Smooth muscle cell (in vitro differentiated cells): ENCODE results near the gene SPG21. TPM values are rescaled to one million over a fixed set of nuclear protein-coding genes. Genes with fewer than 3 reads are reported as not detected.

ENCODE experiments used
- DNase-seq: peaks from one replicate; lab custom pipeline; 2025; ENCODE audit not compliant: unreplicated experiment; lab: John Stamatoyannopoulos, UW
- H2AFZ ChIP-seq: fragments of 200-600 bp; sonication (generic); 2 replicates; pipeline ENCODE4 v1.6.0; 2016; ENCODE audit warnings: antibody characterized with exemption, low read depth, mild to moderate bottlenecking
- H3F3A ChIP-seq: fragments of 200-600 bp; sonication (generic); 2 replicates; pipeline ENCODE4 v1.6.0; 2017; ENCODE audit warnings: antibody characterized with exemption, low read depth
- H3K27ac ChIP-seq: fragments of 200-600 bp; sonication (generic); 2 replicates; pipeline ENCODE4 v1.5.1; 2016; ENCODE audit warnings: low read depth, mild to moderate bottlenecking
- H3K27me3 ChIP-seq: fragments of 200-600 bp; sonication (generic); 2 replicates; pipeline ENCODE4 v1.6.1; 2016; ENCODE audit warnings: low read depth, mild to moderate bottlenecking
- H3K36me3 ChIP-seq: fragments of 200-600 bp; sonication (generic); 2 replicates; pipeline ENCODE4 v1.5.1; 2016; ENCODE audit warnings: low read depth
- H3K4me1 ChIP-seq: fragments of 200-600 bp; sonication (generic); 2 replicates; pipeline ENCODE4 v1.5.1; 2016; ENCODE audit warnings: low read depth
- H3K4me2 ChIP-seq: fragments of 200-600 bp; sonication (generic); 2 replicates; pipeline ENCODE4 v1.6.0; 2016; ENCODE audit warnings: mild to moderate bottlenecking
- H3K4me3 ChIP-seq: fragments of 200-600 bp; sonication (generic); 2 replicates; pipeline ENCODE4 v1.5.1; 2016; ENCODE audit warnings: mild to moderate bottlenecking
- H3K79me2 ChIP-seq: fragments of 200-600 bp; sonication (generic); 2 replicates; pipeline ENCODE4 v1.6.0; 2016; ENCODE audit warnings: low read depth, mild to moderate bottlenecking
- H3K9ac ChIP-seq: fragments of 200-600 bp; sonication (generic); 2 replicates; pipeline ENCODE4 v1.6.0; 2016; ENCODE audit warnings: low read depth
- H3K9me3 ChIP-seq: fragments of 200-600 bp; sonication (generic); replicated peaks from 2 replicates; pipeline ENCODE4 v1.5.1; 2016; ENCODE audit warnings: low read depth
- H4K20me1 ChIP-seq: fragments of 200-600 bp; sonication (generic); 2 replicates; pipeline ENCODE4 v1.6.0; 2016; ENCODE audit warnings: low read depth
- WGBS: methylation state at CpG from one replicate; pipeline ENCODE4 v1.1.7; 2016; ENCODE audit warnings: low lambda C conversion rate; 5-methylcytosine and 5-hydroxymethylcytosine counted together
- polyA plus RNA-seq: library from polyadenylated mRNA; unstranded; fragments of >200 nt; fragmentation: Nextera tagmentation; extraction: Ambion mirVana; gene quantifications from 2 replicates; pipeline ENCODE4 v1.2.1, GENCODE V29; 2016
- total RNA-seq: library from RNA; depleted of rRNA; stranded (reverse); fragments of >200 nt; gene quantifications from 2 replicates; pipeline ENCODE4 v1.2.3, GENCODE V29; 2014
- TF ChIP-seq, protein P1 (sequence below): fragments of 200-600 bp; sonication (generic); IDR thresholded peaks from 2 replicates; pipeline ENCODE4 v1.5.1; 2017; ENCODE audit warnings: borderline replicate concordance, mild to moderate bottlenecking, antibody characterized with exemption; ENCODE audit not compliant: insufficient read depth, poor library complexity, severe bottlenecking

SPG21 gene
- total and polyA plus RNA-seq, 2 experiments from 2014 or later = 94.4 to 110 TPM

- no peak overlapping the region for H3K4me2 ChIP-seq
- H2AFZ ChIP-seq = no peak overlapping the region
- H3K4me1 ChIP-seq = no peaks in the 10 kb centered on the region
- H4K20me1 ChIP-seq = no peaks in the 10 kb centered on the region
- H3K36me3 ChIP-seq = no peaks in the 10 kb centered on the region
- 58% methylated on average over 11 of the region's 11 CpGs for WGBS
- H3K4me3 ChIP-seq = no peak overlapping the region
- no peak overlapping the region for H3K9ac ChIP-seq
- no peaks in the 10 kb centered on the region for H3K9me3 ChIP-seq
- H3F3A ChIP-seq = no peaks in the 10 kb centered on the region
- no peaks in the 10 kb centered on the region for H3K79me2 ChIP-seq
- DNase-seq = no peak
- H3K27ac ChIP-seq = no peak overlapping the region
- TF ChIP-seq, protein P1, sequence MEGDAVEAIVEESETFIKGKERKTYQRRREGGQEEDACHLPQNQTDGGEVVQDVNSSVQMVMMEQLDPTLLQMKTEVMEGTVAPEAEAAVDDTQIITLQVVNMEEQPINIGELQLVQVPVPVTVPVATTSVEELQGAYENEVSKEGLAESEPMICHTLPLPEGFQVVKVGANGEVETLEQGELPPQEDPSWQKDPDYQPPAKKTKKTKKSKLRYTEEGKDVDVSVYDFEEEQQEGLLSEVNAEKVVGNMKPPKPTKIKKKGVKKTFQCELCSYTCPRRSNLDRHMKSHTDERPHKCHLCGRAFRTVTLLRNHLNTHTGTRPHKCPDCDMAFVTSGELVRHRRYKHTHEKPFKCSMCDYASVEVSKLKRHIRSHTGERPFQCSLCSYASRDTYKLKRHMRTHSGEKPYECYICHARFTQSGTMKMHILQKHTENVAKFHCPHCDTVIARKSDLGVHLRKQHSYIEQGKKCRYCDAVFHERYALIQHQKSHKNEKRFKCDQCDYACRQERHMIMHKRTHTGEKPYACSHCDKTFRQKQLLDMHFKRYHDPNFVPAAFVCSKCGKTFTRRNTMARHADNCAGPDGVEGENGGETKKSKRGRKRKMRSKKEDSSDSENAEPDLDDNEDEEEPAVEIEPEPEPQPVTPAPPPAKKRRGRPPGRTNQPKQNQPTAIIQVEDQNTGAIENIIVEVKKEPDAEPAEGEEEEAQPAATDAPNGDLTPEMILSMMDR = no peak
- no peaks in the 10 kb centered on the region for H3K27me3 ChIP-seq
Observed at GRCh38 chr15:64930778-64931371, 58.8 kb downstream of the SPG21 start.

- Histone ChIP-seq H3K4me3 (no peak overlapping the region), H3K27ac (no peak overlapping the region), H3K9me3 (no peaks in the 10 kb centered on the region), H3K9ac (no peak overlapping the region), H2AFZ (no peak overlapping the region), H3K4me2 (no peak overlapping the region), H4K20me1 (no peaks in the 10 kb centered on the region), H3F3A (no peaks in the 10 kb centered on the region), H3K36me3 (no peaks in the 10 kb centered on the region), H3K27me3 (no peaks in the 10 kb centered on the region), H3K79me2 (no peaks in the 10 kb centered on the region), H3K4me1 (no peaks in the 10 kb centered on the region)
- DNase-seq = no peak
- whole genome bisulfite sequencing = 93% methylated on average over 10 of the region's 10 CpGs
- TF ChIP-seq, protein P1 = no peak
Observed at GRCh38 chr15:64930019-64930652, 59.6 kb downstream of the SPG21 start.

DNA sequence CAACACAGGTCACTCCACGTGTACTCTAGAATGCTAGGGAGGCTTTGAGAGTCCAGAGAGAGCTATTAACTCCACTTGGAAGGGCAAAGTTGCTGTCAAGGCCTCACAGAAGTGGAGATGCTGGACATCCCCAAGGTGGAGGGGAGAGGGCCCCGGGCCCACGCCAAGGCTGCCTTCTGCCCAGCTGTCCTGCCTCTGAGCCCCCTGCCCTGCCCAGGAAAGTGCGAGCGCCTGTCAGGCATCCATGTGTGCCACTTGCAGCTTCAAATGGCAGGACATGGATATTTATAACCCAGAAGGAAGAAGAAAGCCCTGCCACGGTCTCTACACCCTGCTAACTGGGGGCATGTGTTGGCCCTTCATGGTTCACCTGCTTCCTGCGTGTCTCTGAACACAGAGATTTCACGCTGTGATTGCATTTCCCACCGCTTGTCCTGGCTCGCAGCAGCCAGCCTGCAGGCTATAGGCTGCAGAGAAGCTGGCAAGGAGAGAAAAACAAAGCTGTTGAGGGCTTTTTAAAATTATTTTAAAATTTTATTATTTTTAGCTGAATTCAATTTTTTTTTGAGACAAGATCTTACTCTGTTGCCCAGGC, 61.0 kb downstream of the SPG21 start:
- no peaks in the 10 kb centered on the region for H3F3A ChIP-seq
- TF ChIP-seq, protein P1 = no peak

GRCh38 chr15:64926661-64927060, 63.1 kb downstream of the SPG21 start:
- H3F3A ChIP-seq = no peaks in the 10 kb centered on the region
- no peaks in the 10 kb centered on the region for H3K36me3 ChIP-seq
- no peak overlapping the region for H3K4me3 ChIP-seq
- no peak overlapping the region for H3K27ac ChIP-seq
- TF ChIP-seq, protein P1 = no peak
- WGBS = 95% methylated on average over 8 of the region's 8 CpGs
- no peak overlapping the region for H2AFZ ChIP-seq
- no peaks in the 10 kb centered on the region for H3K79me2 ChIP-seq
- H3K4me2 ChIP-seq = no peak overlapping the region
- no peaks in the 10 kb centered on the region for H3K27me3 ChIP-seq
- DNase-seq = no peak
- H4K20me1 ChIP-seq = no peaks in the 10 kb centered on the region
- no peaks in the 10 kb centered on the region for H3K4me1 ChIP-seq
- H3K9ac ChIP-seq = no peak overlapping the region
- H3K9me3 ChIP-seq = no peaks in the 10 kb centered on the region

More for the DNA sequence above, 61.0 kb downstream of the SPG21 start:
- Histone ChIP-seq H3K9ac (no peak overlapping the region), H3K9me3 (no peaks in the 10 kb centered on the region), H3K79me2 (no peaks in the 10 kb centered on the region), H3K4me1 (no peaks in the 10 kb centered on the region), H3K36me3 (no peaks in the 10 kb centered on the region), H3K27ac (no peak overlapping the region), H4K20me1 (no peaks in the 10 kb centered on the region), H3K27me3 (no peaks in the 10 kb centered on the region), H2AFZ (no peak overlapping the region), H3K4me2 (no peak overlapping the region), H3K4me3 (no peak overlapping the region)
- DNase-seq = no peak
- WGBS = 83% methylated on average over 10 of the region's 10 CpGs
